AG10803 (cell line): ENCODE measurements around the gene KISS1R.

ENCODE experiments used
- DNase-seq: peaks from one replicate; pipeline ENCODE4 v3.0.0; 2010; ENCODE audit warnings: low read depth
- H3K4me3 ChIP-seq: 2 replicates; pipeline ENCODE4 v1.5.1; 2011; ENCODE audit warnings: mild to moderate bottlenecking, low read length, control low read depth
- TF ChIP-seq, protein P1 (sequence below): conservative IDR thresholded peaks from 2 replicates; pipeline ENCODE4 v1.5.1; 2011; ENCODE audit warnings: mild to moderate bottlenecking, low read length, control low read depth, inconsistent platforms

Gene KISS1R

DNA sequence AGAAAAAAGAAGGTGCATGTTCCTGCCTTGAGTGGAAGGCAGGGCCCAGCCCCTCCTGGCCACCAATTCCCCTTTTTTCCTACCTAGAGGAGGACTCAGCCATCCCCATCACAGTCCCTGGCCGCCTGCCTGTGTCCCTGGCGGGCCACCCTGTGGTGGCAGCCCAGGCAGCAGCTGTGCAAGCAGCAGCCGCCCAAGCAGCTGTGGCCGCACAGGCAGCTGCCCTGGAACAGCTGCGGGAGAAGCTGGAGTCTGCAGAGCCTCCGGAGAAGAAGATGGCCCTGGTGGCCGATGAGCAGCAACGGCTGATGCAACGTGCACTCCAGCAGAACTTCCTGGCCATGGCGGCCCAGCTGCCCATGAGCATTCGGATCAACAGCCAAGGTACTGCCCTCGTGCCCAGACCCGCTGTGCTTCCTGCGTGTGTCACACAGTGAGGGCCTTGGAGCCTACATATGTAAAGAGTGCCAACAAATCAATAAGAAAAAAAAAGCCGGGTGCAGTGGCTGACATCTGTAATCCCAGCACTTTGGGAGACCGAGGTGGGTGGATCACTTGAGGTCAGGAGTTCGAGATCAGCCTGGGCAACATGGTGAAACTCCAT lies 49.5 kb downstream of the KISS1R start:
- TF ChIP-seq, protein P1, sequence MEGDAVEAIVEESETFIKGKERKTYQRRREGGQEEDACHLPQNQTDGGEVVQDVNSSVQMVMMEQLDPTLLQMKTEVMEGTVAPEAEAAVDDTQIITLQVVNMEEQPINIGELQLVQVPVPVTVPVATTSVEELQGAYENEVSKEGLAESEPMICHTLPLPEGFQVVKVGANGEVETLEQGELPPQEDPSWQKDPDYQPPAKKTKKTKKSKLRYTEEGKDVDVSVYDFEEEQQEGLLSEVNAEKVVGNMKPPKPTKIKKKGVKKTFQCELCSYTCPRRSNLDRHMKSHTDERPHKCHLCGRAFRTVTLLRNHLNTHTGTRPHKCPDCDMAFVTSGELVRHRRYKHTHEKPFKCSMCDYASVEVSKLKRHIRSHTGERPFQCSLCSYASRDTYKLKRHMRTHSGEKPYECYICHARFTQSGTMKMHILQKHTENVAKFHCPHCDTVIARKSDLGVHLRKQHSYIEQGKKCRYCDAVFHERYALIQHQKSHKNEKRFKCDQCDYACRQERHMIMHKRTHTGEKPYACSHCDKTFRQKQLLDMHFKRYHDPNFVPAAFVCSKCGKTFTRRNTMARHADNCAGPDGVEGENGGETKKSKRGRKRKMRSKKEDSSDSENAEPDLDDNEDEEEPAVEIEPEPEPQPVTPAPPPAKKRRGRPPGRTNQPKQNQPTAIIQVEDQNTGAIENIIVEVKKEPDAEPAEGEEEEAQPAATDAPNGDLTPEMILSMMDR, result no peak
- no peak overlapping the region for H3K4me3 ChIP-seq
- DNase-seq, result no peak
